ENCODE results near the gene CREB3L1. TPM values are rescaled to one million over a fixed set of nuclear protein-coding genes. Genes with fewer than 3 reads are reported as not detected.

The CREB3L1 gene
- total and polyA plus RNA-seq, 2 of the 13 experiments (the other 11 are each of a cell fraction or from before 2014, with no cell fraction given), result not detected

- TF ChIP-seq TRAFD1 (CRISPR knock-in tag; IDR thresholded peaks at IDR 0.05; ENCODE audit: borderline replicate concordance) (no peak), PPARG (CRISPR knock-in tag; conservative IDR thresholded peaks at IDR 0.05) (peak; percentile 77), RARA (CRISPR knock-in tag; IDR thresholded peaks at IDR 0.05) (peak; percentile 25; the same call in 1 of the 2 replicates), SOX6 (IDR thresholded peaks at IDR 0.05) (no peak), SOX6 (CRISPR knock-in tag; IDR thresholded peaks at IDR 0.05) (peak; percentile 20; the same call in 1 of the 2 replicates)
Observed at GRCh38 chr11:46343520-46343919, 66.1 kb downstream of the CREB3L1 start (continued).

- no peak overlapping the region; a peak in 1 of 6 replicates for H3K4me3 ChIP-seq (replicated peaks in 1 of 3; ENCODE audit: insufficient read depth in 1 of 3, low read depth in 2 of 3, low read length in 3 of 3)
- in situ Hi-C loops (cut with HindIII; ENCODE audit: extremely low pct_ligation_motif_present, low pct_unique_long_range_greater_than_20kb) (no loop called here), intact Hi-C loops (cut with micrococcal nuclease; ENCODE audit: unreplicated experiment) (no loop called here)
- ChIA-PET POLR2A (no interaction called here), CTCF (ENCODE audit: low intra/inter-chr PET ratio, low total read pairs) (no interaction called here)
- ATAC-seq (peak; percentile 7; the same call in 1 of the 3 replicates), DNase-seq (ENCODE audit: low spot score) (no peak), FAIRE-seq (no peak)
- 52% methylated on average over 20 of the region's 20 CpGs for WGBS (ENCODE audit: low lambda C conversion rate)
- no peaks in the 10 kb centered on the region for H3K36me3 ChIP-seq (replicated peaks in 1 of 2; ENCODE audit: control insufficient read depth in 1 of 2, insufficient read depth in 2 of 2, low read length in 2 of 2)
- no peak overlapping the region for H3K9ac ChIP-seq (ENCODE audit: insufficient read depth, low read depth, low read length)
- peaks cover 10% of the 10 kb centered on the region for H3K79me2 ChIP-seq (ENCODE audit: insufficient read depth, low read length)
- H3K4me1 ChIP-seq (ENCODE audit: insufficient read depth, low read length), result peaks cover 67% of the 10 kb centered on the region
- H4K20me1 ChIP-seq (ENCODE audit: insufficient read depth, low read length), result no peaks in the 10 kb centered on the region
- H3K4me2 ChIP-seq (ENCODE audit: low read depth, low read length), result peak overlapping the region; percentile 44
- BruUV-seq (replicated peaks), result no TSS peak
- H2AFZ ChIP-seq (ENCODE audit: low read length), result no peak overlapping the region
- no peak overlapping the region for H3K27ac ChIP-seq (ENCODE audit: extremely low read length, insufficient read depth, low read length)
- H3K27me3 ChIP-seq (ENCODE audit: control insufficient read depth in 1 of 2, insufficient read depth in 2 of 2, low read length in 2 of 2), result peaks cover 0 to 22% of the 10 kb centered on the region in 2 experiments; a peak in 4 of 5 replicates
- no peaks in the 10 kb centered on the region for H3K9me3 ChIP-seq (ENCODE audit: low read length)
- TF ChIP-seq MED1 (CRISPR knock-in tag; IDR thresholded peaks at IDR 0.05), result no peak
- no peak for TF ChIP-seq KDM5B (CRISPR knock-in tag; IDR thresholded peaks at IDR 0.05; ENCODE audit: borderline replicate concordance)
- TF ChIP-seq PATZ1 (CRISPR knock-in tag; IDR thresholded peaks at IDR 0.05), result peak; percentile 64
- no peak for TF ChIP-seq LRRFIP1 (CRISPR knock-in tag; conservative IDR thresholded peaks at IDR 0.05)
- TF ChIP-seq ZBTB38 (CRISPR knock-in tag; IDR thresholded peaks at IDR 0.05), result peak; percentile 57; the same call in 1 of the 2 replicates
- TF ChIP-seq DNMT1 (CRISPR knock-in tag; IDR thresholded peaks at IDR 0.05), result no peak
- no peak for TF ChIP-seq ETS1 (CRISPR knock-in tag; IDR thresholded peaks at IDR 0.05)
- TF ChIP-seq SALL1 (CRISPR knock-in tag; IDR thresholded peaks at IDR 0.05), result no peak
- TF ChIP-seq ZNF264 (CRISPR knock-in tag; IDR thresholded peaks at IDR 0.05), result no peak
- TF ChIP-seq ZNF572 (CRISPR knock-in tag; IDR thresholded peaks at IDR 0.05), result no peak
- TF ChIP-seq MYC (CRISPR knock-in tag; IDR thresholded peaks at IDR 0.05; ENCODE audit: borderline replicate concordance), result no peak
- no peak for TF ChIP-seq ZNF274 (CRISPR knock-in tag; IDR thresholded peaks at IDR 0.05)
- no peak for TF ChIP-seq ZNF788 (CRISPR knock-in tag; IDR thresholded peaks at IDR 0.05; ENCODE audit: borderline replicate concordance)
Observed at GRCh38 chr11:46345131-46345597, 67.7 kb downstream of the CREB3L1 start.
